GM12892 (cell line): ENCODE results near the gene NCOA4.

Experiments
- POLR2A ChIP-seq: IDR thresholded peaks from 2 replicates; pipeline ENCODE4 v1.6.1; 2011; ENCODE audit warnings: low read depth, low read length, control low read depth
- POLR2AphosphoS5 ChIP-seq: IDR thresholded peaks from 2 replicates; pipeline ENCODE4 v1.6.1; 2011; ENCODE audit warnings: low read depth, low read length, control low read depth

DNA sequence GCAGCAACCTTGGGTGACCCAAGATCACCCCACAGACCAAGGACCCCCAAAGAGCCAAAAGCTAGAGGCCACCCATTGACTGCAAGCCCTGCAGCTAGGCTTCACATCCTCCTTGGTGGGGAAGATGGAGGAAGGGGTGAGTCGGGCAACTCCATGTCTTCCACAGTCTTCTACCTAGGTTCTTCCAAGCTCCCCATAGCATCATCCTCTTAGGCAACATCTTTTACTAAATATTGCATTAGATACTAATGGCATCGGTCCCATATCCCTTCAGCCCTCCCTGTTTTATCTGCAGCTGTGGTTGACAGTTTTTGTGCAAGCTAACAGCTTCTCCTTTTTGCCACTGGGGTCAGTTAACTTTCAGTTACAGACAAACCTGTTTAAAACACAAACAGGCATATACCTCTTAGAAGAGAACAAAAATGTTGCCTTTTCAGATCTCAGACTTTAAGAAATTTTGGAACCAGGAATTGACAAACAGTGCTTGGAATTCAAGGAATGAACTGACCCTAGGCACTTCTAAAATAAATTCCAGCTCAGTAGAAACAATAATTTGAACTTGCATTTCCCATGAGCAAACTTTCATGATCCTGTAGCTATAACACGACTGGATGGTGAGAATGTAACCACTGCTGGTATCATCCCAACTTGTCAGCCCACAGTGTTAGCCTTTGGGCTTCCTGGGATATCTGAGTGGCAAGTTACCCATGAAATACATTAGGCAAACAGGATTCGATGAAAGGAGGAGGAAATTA, 49.6 kb upstream of the NCOA4 start:
- TF ChIP-seq POLR2A, result no peak
- TF ChIP-seq POLR2AphosphoS5, result no peak
